ENCODE results near the gene OR10J1.

GRCh38 chr1:159443066-159443750 lies 3.7 kb downstream of the OR10J1 start:
- TF ChIP-seq POLR2A (IDR thresholded peaks at IDR 0.05; ENCODE audit: low read length) = no peak
- TF ChIP-seq GATA1 (IDR thresholded peaks at IDR 0.05; ENCODE audit: low read depth, low read length) = no peak
